Measurements from ENCODE around the gene MAGOH.

The MAGOH gene

DNA sequence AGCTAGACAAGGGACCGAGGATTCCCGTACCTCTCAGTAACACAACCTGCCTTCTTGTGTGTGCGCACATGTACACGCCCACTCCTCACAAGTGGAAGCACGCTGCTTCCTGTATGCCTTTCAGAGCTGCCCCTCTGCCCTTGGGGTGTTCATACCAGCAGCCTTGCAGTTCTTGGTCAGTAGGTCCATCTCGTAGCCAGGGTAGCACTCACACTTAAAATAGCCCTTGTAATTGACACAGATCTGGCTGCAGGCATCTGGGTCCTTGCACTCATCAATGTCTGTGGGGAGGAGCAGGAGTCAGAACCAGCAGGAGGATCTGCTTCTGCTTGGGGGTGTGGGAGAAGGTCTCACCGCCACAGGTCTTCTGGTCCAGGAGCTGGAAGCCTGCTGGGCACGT is 32.6 kb upstream of the MAGOH start:
- no peak for DNase-seq (ENCODE audit: low read depth in 1 of 2, low spot score in 1 of 2)

DNA sequence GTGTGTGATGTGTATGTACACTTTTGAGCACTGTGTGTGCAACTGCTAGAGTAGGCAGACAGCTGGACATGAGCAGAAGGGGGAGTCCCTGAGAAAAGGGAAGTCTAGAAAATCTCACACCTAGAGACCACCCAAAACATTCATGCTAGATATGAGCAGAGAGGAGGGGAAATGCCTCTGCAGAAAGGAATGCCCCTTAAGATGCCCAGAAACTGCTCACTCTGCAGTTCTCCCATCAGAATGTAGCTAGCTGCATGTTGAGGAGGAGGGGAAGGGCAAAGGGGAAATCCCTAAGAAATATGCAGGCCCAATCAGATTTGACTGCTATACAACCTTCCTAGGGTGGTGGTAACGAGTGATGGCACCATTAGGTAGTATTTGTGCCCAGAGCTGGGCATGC is 31.8 kb upstream of the MAGOH start:
- no peak for DNase-seq (ENCODE audit: low read depth in 1 of 2, low spot score in 1 of 2)

DNA sequence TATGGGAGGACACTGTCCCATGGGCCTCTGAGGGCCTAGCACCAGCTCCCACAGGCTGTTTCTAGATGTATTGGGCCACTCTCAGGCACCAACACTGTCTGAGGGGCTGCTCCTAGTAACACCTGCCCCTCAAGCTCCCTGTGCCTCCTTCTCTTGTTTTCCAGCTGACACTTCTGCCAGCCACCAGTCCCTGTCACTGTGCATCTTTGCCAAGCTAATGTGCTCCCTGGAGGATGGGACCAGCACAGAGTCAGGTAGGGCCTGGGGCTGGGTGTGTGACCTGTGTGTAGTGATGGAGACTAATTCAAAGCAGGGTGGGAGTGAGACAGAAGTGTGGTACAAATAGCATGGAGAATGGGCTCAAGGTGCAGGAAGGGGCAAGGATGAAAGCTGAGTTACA is 29.4 kb upstream of the MAGOH start:
- no peak for DNase-seq (ENCODE audit: low read depth in 1 of 2, low spot score in 1 of 2)

DNA sequence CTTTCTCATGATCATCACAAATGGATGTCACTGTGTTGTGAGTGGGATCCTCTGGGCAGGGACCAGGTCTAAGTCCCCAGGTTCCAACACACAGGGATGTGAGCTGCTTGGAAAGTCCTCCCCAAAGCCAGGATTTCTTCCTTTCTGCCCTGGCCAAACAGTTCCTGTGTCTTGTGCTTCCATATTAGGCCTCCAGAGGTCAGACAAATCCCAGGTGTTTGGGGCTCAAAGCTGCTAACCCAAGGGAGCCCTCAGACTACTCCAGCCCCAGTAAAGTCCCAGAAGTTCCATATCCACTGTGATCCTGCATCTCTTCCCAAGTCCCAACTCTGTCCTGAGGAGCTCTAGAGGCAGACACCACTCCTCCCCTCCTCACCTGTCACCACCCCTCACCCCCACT is 27.7 kb upstream of the MAGOH start:
- DNase-seq (ENCODE audit: low read depth in 1 of 2, low spot score in 1 of 2) = no peak

- no peak for DNase-seq (ENCODE audit: low read depth in 1 of 2, low spot score in 1 of 2)
Measured at GRCh38 chr1:53265581-53265980, 27.3 kb upstream of the MAGOH start.

GRCh38 chr1:53264048-53264447 is 25.7 kb upstream of the MAGOH start:
- DNase-seq (ENCODE audit: low read depth in 1 of 2, low spot score in 1 of 2) = no peak

GRCh38 chr1:53262000-53262399 is 23.7 kb upstream of the MAGOH start:
- no peak for DNase-seq (ENCODE audit: low read depth in 1 of 2, low spot score in 1 of 2)

GRCh38 chr1:53260631-53261247 is 22.4 kb upstream of the MAGOH start:
- DNase-seq (ENCODE audit: low read depth in 1 of 2, low spot score in 1 of 2) = no peak

- no peak for DNase-seq (ENCODE audit: low read depth in 1 of 2, low spot score in 1 of 2)
Measured at GRCh38 chr1:53259932-53260331, 21.6 kb upstream of the MAGOH start.

GRCh38 chr1:53258216-53258615 is 19.9 kb upstream of the MAGOH start:
- DNase-seq (ENCODE audit: low read depth in 1 of 2, low spot score in 1 of 2) = no peak

DNA sequence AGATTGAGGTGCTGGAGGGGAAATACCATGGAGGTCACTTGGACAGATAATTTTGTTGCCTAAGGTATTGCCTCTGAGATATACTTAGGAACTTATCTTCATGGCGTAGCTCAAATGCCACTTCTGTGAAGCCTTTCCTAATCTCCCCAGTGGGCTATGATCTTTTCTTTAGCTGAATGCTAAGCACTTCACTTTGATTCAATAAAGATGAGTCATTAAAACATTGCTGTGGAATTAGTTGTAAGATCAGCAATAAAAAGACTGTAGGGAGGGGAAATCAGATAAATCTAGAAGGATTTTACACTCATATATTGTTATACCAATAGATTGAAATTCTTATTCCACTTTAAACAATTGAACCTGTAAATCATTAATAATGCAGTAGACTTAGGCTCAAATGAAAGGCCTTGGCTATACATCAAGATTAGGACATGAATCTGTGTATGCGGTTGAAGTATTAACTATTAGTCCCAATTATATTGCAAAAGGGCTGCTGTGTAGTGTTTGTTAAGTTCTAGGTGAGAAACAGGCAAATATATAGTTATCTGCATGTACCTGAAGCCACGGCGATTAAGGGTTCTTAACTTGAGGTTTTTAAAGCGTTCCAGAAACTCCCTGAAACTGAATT is 19.2 kb upstream of the MAGOH start:
- DNase-seq (ENCODE audit: low read depth in 1 of 2, low spot score in 1 of 2) = no peak

DNA sequence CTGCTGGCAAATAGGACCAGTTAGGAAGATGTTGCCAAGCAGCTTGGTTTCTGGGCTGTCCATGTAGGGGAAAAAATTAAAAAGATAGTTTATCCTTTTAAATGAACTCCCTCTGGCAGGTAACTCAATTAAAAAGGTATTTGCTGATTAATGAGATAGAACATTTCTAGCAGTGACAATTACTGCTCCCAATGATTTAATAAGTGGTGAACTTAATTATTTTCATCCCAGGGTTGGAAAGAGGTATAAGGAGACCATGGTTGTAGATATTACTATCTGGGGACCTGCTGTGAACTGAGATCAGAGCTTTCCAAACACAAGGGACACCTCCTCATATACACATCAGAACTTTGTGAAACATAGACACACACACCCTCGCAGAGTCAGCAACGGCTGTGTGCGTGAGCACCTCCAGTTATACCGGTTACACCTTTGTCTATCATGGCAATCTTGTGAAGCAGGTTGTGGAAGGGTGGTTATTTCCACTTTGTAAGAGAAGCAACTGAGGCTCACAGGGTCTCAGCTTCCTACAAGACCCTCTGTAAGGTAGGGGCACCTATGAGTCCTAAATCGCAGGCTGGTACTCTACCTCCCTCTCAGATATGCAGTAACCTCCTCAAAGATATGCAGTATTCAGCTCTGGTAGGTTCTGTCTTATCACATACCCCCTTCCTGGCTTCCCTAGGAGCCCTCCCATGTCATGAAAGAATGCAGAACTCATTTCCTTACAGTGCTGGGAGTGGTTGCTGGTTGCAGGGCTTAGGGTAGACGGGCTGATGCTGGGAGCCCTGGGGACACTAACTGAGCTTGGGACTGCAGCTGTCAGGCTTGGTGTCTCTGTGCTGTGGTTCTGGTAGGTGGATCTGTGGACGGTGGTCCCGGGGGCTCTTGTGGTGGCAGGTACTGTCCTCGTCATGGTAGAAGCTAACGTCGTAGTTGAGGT is 18.5 kb upstream of the MAGOH start:
- no peak for DNase-seq (ENCODE audit: low read depth in 1 of 2, low spot score in 1 of 2)

- no peak for DNase-seq (ENCODE audit: low read depth in 1 of 2, low spot score in 1 of 2)
Measured at GRCh38 chr1:53255031-53255430, 16.7 kb upstream of the MAGOH start.

- no peak for DNase-seq (ENCODE audit: low read depth in 1 of 2, low spot score in 1 of 2)
Measured at GRCh38 chr1:53254011-53254640, 15.8 kb upstream of the MAGOH start.

GRCh38 chr1:53250325-53250724 is 12.0 kb upstream of the MAGOH start:
- DNase-seq (ENCODE audit: low read depth in 1 of 2, low spot score in 1 of 2) = no peak

- no peak for DNase-seq (ENCODE audit: low read depth in 1 of 2, low spot score in 1 of 2)
Measured at GRCh38 chr1:53249706-53250105, 11.4 kb upstream of the MAGOH start.

- DNase-seq (ENCODE audit: low read depth in 1 of 2, low spot score in 1 of 2) = no peak
Measured at GRCh38 chr1:53246261-53247134, 8.2 kb upstream of the MAGOH start.

- no peak for DNase-seq (ENCODE audit: low read depth in 1 of 2, low spot score in 1 of 2)
Measured at GRCh38 chr1:53244141-53244540, 5.8 kb upstream of the MAGOH start.

DNA sequence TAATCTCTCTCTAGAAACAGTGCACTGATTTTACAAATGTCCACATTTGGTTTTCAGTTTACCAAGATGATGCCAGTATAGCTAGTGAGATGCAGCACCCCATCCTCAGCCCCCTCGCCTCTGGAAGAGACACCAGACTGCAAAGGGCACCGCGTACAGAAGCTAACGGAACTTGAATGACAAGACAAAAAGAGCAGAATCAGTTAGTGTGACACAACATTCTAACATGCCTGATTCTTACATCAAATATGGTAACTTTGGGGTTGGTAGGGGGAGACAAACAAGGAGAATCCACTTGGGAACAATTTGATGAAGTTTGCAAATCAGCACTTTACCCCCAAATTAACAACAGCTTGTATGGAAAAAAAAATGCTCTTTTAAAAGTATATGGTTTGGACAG is 4.1 kb upstream of the MAGOH start:
- DNase-seq (ENCODE audit: low read depth in 1 of 2, low spot score in 1 of 2) = no peak

DNA sequence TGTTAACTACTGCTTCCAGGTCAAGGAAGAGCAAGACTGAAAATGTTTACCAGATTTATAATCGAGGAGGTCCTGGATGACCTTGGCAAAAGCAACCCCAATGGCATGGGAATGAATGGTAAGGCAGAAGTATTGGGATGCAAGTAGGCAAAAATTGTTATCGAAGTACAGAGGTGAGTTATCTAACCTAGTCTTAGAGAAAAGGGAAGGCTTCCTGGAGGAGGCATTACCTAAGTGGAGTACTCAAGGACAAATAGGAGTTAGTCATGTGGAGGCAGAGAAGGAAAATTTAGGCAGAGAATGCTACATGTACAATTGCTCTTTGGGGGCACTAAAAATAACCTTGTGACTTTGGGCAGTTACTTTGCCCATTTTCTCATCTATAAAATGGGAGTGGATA is 3.5 kb upstream of the MAGOH start:
- DNase-seq (ENCODE audit: low read depth in 1 of 2, low spot score in 1 of 2) = no peak

DNA sequence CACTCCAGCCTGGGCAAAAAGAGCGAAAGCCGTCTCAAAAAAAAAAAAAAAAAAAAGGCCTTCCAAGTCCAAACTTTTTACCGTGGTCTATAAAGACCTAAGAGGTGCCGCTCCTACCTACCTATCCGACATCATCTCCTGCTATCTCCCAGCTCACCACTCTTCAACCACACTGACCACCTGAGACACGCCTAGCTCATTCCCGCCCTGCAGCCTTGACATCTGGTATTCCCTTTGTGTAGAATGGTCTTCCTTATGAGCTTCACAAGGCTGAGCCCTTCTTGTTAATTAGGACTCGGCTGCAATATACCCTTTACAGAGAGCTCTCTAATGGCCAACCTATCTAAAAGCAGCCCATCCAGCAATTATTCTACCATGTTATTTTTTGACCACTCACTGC is 680 bp downstream of the MAGOH start:
- DNase-seq (ENCODE audit: low read depth in 1 of 2, low spot score in 1 of 2) = no peak

Measured in stimulated activated CD4-positive, alpha-beta T cell treated with anti-CD3 and anti-CD28 coated beads, Interleukin-15, amount 100 ng/mL, for 1 hour (primary cell).